ENCODE measurements around the gene ZBTB47.

The ZBTB47 gene

DNA sequence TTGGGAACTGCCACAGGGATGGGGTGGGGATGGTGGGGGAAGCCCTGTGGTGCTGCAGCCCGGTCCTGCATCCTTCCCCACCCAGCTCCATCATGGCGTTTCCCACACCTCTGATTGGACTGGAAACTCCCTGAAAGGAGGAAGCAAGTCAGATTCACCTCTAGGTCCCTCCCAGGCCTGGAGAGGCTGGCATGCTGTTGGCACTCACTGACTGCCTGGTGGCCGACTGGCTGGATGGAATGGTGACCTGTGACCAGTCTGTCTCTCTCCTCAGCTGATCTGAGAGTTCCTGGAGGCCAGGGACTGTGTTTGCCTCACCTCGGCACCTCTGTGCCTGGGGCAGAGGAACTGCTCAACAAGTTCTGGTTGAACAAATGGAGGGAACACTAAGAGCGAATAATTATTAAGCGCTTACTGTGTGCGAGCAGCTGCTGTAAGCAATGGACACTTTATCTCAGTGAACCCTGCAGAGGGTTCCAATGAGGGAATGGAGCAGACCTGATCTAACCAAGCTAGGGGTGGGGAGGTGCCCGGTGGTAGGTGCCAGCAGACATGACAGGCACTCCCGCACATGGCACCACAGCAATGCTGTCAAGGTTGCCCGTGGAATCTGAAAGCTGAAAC is 52.6 kb downstream of the ZBTB47 start:
- Histone ChIP-seq H3K27me3 (ENCODE audit: control insufficient read depth, insufficient read depth, low read length) (no peaks in the 10 kb centered on the region), H3K9ac (no peak overlapping the region), H3K4me3 (ENCODE audit: low read depth, low read length) (no peak overlapping the region), H3K79me2 (no peaks in the 10 kb centered on the region), H3K27ac (no peak overlapping the region), H3K4me1 (peaks cover 6% of the 10 kb centered on the region), H2AFZ (no peak overlapping the region), H3K4me2 (ENCODE audit: low read length) (no peak overlapping the region), H3K36me3 (ENCODE audit: control insufficient read depth, insufficient read depth, low read length) (no peaks in the 10 kb centered on the region), H3K9me3 (ENCODE audit: control insufficient read depth, low read length) (no peaks in the 10 kb centered on the region)
- TF ChIP-seq, protein P1, sequence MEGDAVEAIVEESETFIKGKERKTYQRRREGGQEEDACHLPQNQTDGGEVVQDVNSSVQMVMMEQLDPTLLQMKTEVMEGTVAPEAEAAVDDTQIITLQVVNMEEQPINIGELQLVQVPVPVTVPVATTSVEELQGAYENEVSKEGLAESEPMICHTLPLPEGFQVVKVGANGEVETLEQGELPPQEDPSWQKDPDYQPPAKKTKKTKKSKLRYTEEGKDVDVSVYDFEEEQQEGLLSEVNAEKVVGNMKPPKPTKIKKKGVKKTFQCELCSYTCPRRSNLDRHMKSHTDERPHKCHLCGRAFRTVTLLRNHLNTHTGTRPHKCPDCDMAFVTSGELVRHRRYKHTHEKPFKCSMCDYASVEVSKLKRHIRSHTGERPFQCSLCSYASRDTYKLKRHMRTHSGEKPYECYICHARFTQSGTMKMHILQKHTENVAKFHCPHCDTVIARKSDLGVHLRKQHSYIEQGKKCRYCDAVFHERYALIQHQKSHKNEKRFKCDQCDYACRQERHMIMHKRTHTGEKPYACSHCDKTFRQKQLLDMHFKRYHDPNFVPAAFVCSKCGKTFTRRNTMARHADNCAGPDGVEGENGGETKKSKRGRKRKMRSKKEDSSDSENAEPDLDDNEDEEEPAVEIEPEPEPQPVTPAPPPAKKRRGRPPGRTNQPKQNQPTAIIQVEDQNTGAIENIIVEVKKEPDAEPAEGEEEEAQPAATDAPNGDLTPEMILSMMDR (IDR thresholded peaks at IDR 0.05): no peak

DNA sequence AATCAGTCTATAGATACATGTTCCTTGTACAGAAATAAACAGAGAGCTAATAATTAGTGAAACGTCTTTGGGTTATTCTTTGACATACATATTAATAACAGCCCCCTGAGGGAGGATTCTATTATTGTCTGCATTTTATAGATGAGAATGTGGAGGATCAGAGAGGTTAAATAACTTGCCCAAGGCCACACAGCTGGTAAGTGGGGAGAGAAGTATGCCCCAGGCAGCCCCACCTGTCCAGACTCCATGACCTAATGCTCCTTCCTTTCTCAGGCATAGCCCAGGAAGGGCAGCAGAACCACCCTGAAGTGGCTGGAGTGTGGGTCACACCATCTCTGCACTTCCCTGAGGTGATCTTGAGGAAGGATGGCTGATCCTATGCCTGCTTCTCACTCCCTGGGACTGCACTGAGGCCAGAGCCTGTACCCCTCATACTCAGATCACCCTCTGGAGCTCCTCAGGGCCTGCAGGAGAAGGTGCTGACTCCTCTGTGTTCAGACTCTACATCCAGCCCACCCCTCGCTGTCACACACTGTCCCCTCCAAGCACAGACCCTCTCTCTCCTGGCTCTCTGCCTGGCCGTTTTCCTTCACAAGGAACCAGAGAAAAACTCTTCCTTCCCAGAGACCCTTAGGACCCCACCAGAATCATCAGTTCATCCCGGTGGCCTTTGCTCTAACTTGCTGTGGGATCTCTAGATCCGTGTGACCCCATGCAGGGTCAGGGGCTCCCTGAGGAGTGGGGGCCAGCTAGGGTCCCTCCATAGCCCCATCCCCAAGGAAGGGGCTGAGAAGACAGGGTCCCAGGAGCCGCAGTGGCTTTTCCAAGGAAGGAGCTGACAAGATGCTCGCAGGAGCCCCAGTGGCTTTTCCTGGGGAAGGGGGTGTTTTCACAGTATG is 53.5 kb downstream of the ZBTB47 start:
- H3K79me2 ChIP-seq: no peaks in the 10 kb centered on the region
- no peak overlapping the region for H2AFZ ChIP-seq
- H3K9me3 ChIP-seq (ENCODE audit: control insufficient read depth, low read length): no peaks in the 10 kb centered on the region
- no peaks in the 10 kb centered on the region for H3K36me3 ChIP-seq (ENCODE audit: control insufficient read depth, insufficient read depth, low read length)
- peaks cover 6% of the 10 kb centered on the region for H3K4me1 ChIP-seq
- no peak overlapping the region for H3K4me2 ChIP-seq (ENCODE audit: low read length)
- H3K9ac ChIP-seq: no peak overlapping the region
- TF ChIP-seq, protein P1 (IDR thresholded peaks at IDR 0.05): no peak
- no peak overlapping the region for H3K4me3 ChIP-seq (ENCODE audit: low read depth, low read length)
- H3K27ac ChIP-seq: no peak overlapping the region
- H3K27me3 ChIP-seq (ENCODE audit: control insufficient read depth, insufficient read depth, low read length): no peaks in the 10 kb centered on the region

DNA sequence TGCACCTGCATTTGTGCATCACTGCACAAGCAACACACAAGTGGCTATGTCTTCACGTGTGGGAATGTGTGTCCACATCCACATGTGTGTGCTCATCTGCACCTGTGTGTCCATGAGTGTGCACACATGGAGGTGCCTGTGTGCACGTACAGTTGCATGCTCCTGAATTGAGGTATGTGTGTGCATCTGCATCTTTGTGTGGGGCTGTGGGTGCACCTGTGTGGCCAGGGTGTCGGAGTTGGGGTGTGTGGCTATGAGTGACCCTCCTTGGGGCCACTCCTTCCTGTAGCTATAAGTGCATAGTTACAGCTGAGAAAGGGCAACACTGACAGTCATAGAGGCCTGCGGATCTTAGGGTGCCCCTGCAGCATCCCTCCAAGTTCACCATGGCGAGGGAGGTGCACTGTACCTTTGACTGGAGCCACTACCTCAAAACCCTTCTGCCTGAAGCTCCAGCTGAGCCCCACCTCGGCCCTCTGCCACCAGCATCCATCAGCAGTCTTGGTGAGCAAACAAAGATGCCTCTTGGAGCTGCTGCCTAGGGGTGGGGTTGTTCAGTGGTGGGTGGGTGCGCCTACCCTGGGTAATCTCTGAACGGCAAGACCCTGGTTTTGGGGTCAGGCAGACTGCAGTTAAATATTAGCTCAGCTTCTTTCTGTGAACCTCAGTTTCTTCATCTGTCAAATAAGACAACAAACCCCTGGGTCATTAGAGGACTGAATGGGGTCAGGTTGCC is 54.3 kb downstream of the ZBTB47 start:
- no peak overlapping the region for H3K9ac ChIP-seq
- no peaks in the 10 kb centered on the region for H3K79me2 ChIP-seq
- H3K27me3 ChIP-seq (ENCODE audit: control insufficient read depth, insufficient read depth, low read length): no peaks in the 10 kb centered on the region
- no peak overlapping the region for H3K27ac ChIP-seq
- no peak overlapping the region for H2AFZ ChIP-seq
- H3K9me3 ChIP-seq (ENCODE audit: control insufficient read depth, low read length): no peaks in the 10 kb centered on the region
- no peak overlapping the region for H3K4me3 ChIP-seq (ENCODE audit: low read depth, low read length)
- H3K4me1 ChIP-seq: peaks cover 6% of the 10 kb centered on the region
- no peak overlapping the region for H3K4me2 ChIP-seq (ENCODE audit: low read length)
- TF ChIP-seq, protein P1 (IDR thresholded peaks at IDR 0.05): no peak
- no peaks in the 10 kb centered on the region for H3K36me3 ChIP-seq (ENCODE audit: control insufficient read depth, insufficient read depth, low read length)

DNA sequence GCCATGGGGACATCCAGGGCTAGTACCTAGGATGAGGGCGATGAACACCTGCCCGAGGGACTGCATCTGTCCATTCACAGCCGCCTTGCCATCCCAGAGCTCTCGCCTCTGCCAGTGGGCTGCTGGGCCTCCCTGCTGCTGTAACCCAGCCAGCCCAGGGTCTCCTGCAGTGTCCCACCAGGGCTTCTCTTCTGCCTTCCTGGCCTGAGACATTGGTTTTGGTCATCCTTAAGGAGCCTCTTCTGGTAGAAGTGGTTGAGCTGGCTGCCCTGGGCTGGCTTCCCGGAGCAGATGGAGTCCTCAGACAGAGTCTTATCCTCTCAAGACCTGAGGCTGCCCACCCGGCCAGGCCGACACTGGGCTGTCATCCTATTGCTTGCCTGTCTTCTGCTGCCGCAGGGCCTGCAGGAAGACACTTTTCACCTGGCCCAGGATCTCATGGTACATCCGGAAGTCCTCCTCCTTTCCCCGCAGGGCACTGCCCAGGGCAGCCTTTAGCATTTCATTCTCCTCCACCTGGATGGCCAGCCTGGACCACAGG is 55.2 kb downstream of the ZBTB47 start:
- Histone ChIP-seq H3K79me2 (no peaks in the 10 kb centered on the region), H3K27me3 (ENCODE audit: control insufficient read depth, insufficient read depth, low read length) (no peaks in the 10 kb centered on the region), H3K9me3 (ENCODE audit: control insufficient read depth, low read length) (no peaks in the 10 kb centered on the region), H2AFZ (no peak overlapping the region), H3K4me1 (no peaks in the 10 kb centered on the region), H3K27ac (no peak overlapping the region), H3K9ac (no peak overlapping the region), H3K4me3 (ENCODE audit: low read depth, low read length) (no peak overlapping the region), H3K36me3 (ENCODE audit: control insufficient read depth, insufficient read depth, low read length) (no peaks in the 10 kb centered on the region), H3K4me2 (ENCODE audit: low read length) (no peak overlapping the region)
- TF ChIP-seq, protein P1 (IDR thresholded peaks at IDR 0.05): no peak
